Small intestine (tissue), 7 donors: ENCODE data around the gene PBRM1. TPM values are rescaled to one million over a fixed set of nuclear protein-coding genes. Genes with fewer than 3 reads are reported as not detected.

ENCODE experiments used
- DNase-seq, 2 donors: peaks; one replicate each; pipeline versions ENCODE4 v3.0.0 to v3.0.0-alpha.2; 2013
- FAIRE-seq: peaks from 2 replicates; lab custom pipeline; 2012; peaks lifted over from hg19 to GRCh38; lab: Jason Lieb, UNC
- H3K27ac ChIP-seq, 3 donors: one replicate each; pipeline ENCODE4 v1.5.1; 2013; ENCODE audit warnings: low read length in 2 of 3, mild to moderate bottlenecking in 2 of 3, control low read depth in 1 of 3, inconsistent platforms in 1 of 3, low read depth in 1 of 3, moderate library complexity in 1 of 3
- H3K27me3 ChIP-seq, 3 donors: one replicate each; pipeline ENCODE4 v1.6.1; 2013; ENCODE audit warnings: low read length in 3 of 3, inconsistent platforms in 1 of 3; ENCODE audit not compliant: control insufficient read depth in 3 of 3, insufficient read depth in 3 of 3
- H3K36me3 ChIP-seq, 3 donors: one replicate each; pipeline ENCODE4 v1.6.1; 2013; ENCODE audit warnings: low read length in 3 of 3, inconsistent platforms in 1 of 3, low read depth in 1 of 3, mild to moderate bottlenecking in 1 of 3, moderate library complexity in 1 of 3; ENCODE audit not compliant: control insufficient read depth in 3 of 3, insufficient read depth in 2 of 3
- H3K4me1 ChIP-seq, 3 donors: one replicate each; pipeline ENCODE4 v1.6.1; 2013; ENCODE audit warnings: low read length in 2 of 3, inconsistent platforms in 1 of 3, low read depth in 1 of 3, mild to moderate bottlenecking in 1 of 3, moderate library complexity in 1 of 3; ENCODE audit not compliant: control insufficient read depth in 3 of 3, insufficient read depth in 2 of 3
- H3K4me3 ChIP-seq, 3 donors: one replicate each; pipeline ENCODE4 v1.5.1; 2013; ENCODE audit warnings: low read length in 3 of 3, control low read depth in 1 of 3, inconsistent platforms in 1 of 3, low read depth in 1 of 3, mild to moderate bottlenecking in 1 of 3, moderate library complexity in 1 of 3
- H3K9me3 ChIP-seq, 2 donors: one replicate each; pipeline ENCODE4 v1.6.1; 2013; ENCODE audit warnings: low read depth in 1 of 2, low read length in 1 of 2; ENCODE audit not compliant: control insufficient read depth in 2 of 2, insufficient read depth in 1 of 2
- WGBS, 3 donors: extraction: QIAGEN DNeasy Blood & Tissue Kit; methylation state at CpG; one replicate each; pipeline ENCODE4 v1.1.7; 2013; 5-methylcytosine and 5-hydroxymethylcytosine counted together
- polyA plus RNA-seq, 4 donors: library from polyadenylated mRNA; stranded (reverse) in 3 of 4; unstranded in 1 of 4; fragments of 200-250 nt in 3 of 4; fragments of 120-200 nt in 1 of 4; gene quantifications; one replicate each; pipeline versions ENCODE4 v1.2.1 to v1.2.3, GENCODE V29; 2013
- donor health status: healthy with polysubstance abuse.
- donor health status: control.
- donor health status: control.
- donor health status: Bipolar disorder and iron deficiency.
- donor health status: healthy.

The PBRM1 gene
- polyA plus RNA-seq, 4 donors: 6.7 to 36.2 (median 12.3) TPM

GRCh38 chr3:52696830-52697631 is 11.3 kb upstream of the PBRM1 start:
- Histone ChIP-seq H3K4me3 (no peak overlapping the region), H3K36me3 (peaks cover 15 to 20% (median 18%) of the 10 kb centered on the region in 3 donors), H3K4me1 (no peaks in the 10 kb centered on the region), H3K27me3 (no peaks in the 10 kb centered on the region), H3K9me3 (no peaks in the 10 kb centered on the region), H3K27ac (peak overlapping the region in 1 of 3 donors; percentile 33)
- DNase-seq (no peak), FAIRE-seq (no peak)
- WGBS, 3 donors: 79 to 92% (median 82%) methylated on average over 2 of the region's 2 CpGs

- peaks cover 18 to 26% (median 19%) of the 10 kb centered on the region in 3 donors for H3K36me3 ChIP-seq
These were observed 10.3 kb upstream of the PBRM1 start for GRCh38 chr3:52695798-52696671.

GRCh38 chr3:52694528-52695189 is 8.9 kb upstream of the PBRM1 start:
- H3K27me3 ChIP-seq: no peaks in the 10 kb centered on the region
- H3K27ac ChIP-seq: no peak overlapping the region
- peaks cover 19 to 31% (median 25%) of the 10 kb centered on the region in 3 donors for H3K36me3 ChIP-seq
- DNase-seq (no peak), FAIRE-seq (no peak)
- H3K4me1 ChIP-seq: no peaks in the 10 kb centered on the region
- no peak overlapping the region for H3K4me3 ChIP-seq
- 74 to 89% (median 78%) methylated on average over 7 of the region's 7 CpGs for WGBS, 3 donors
- no peaks in the 10 kb centered on the region for H3K9me3 ChIP-seq

More at GRCh38 chr3:52695798-52696671, 10.3 kb upstream of the PBRM1 start:
- FAIRE-seq: no peak
- Histone ChIP-seq H3K27me3 (no peaks in the 10 kb centered on the region), H3K27ac (no peak overlapping the region), H3K4me1 (no peaks in the 10 kb centered on the region), H3K4me3 (no peak overlapping the region), H3K9me3 (no peaks in the 10 kb centered on the region)
- no peak for DNase-seq
- 80 to 87% (median 82%) methylated on average over 4 of the region's 4 CpGs for WGBS, 3 donors

GRCh38 chr3:52693071-52693470 is 7.4 kb upstream of the PBRM1 start:
- Histone ChIP-seq H3K4me3 (no peak overlapping the region), H3K9me3 (no peaks in the 10 kb centered on the region), H3K4me1 (no peaks in the 10 kb centered on the region), H3K27ac (no peak overlapping the region), H3K27me3 (no peaks in the 10 kb centered on the region), H3K36me3 (peaks cover 25 to 41% (median 30%) of the 10 kb centered on the region in 3 donors)
- FAIRE-seq (no peak), DNase-seq (no peak)

- 96 to 97% (median 96%) methylated on average over 2 of the region's 2 CpGs for WGBS, 3 donors
- no peak for DNase-seq
These were observed 4.8 kb upstream of the PBRM1 start for GRCh38 chr3:52690560-52690959.

GRCh38 chr3:52689151-52689550 is 3.4 kb upstream of the PBRM1 start:
- no peaks in the 10 kb centered on the region for H3K27me3 ChIP-seq
- FAIRE-seq (no peak), DNase-seq (no peak)
- WGBS, 3 donors: 71 to 76% (median 74%) methylated on average over 3 of the region's 3 CpGs
- peaks cover 0 to 9% (median 2%) of the 10 kb centered on the region in 3 donors for H3K4me1 ChIP-seq
- H3K9me3 ChIP-seq: no peaks in the 10 kb centered on the region
- H3K27ac ChIP-seq: no peak overlapping the region
- peaks cover 15 to 42% (median 30%) of the 10 kb centered on the region in 3 donors for H3K36me3 ChIP-seq
- H3K4me3 ChIP-seq: no peak overlapping the region

More at GRCh38 chr3:52690560-52690959, 4.8 kb upstream of the PBRM1 start:
- no peaks in the 10 kb centered on the region for H3K9me3 ChIP-seq
- H3K27ac ChIP-seq: no peak overlapping the region
- H3K27me3 ChIP-seq: no peaks in the 10 kb centered on the region
- no peak overlapping the region for H3K4me3 ChIP-seq
- peaks cover 0 to 5% (median 2%) of the 10 kb centered on the region in 3 donors for H3K4me1 ChIP-seq
- FAIRE-seq: no peak
- peaks cover 15 to 42% (median 34%) of the 10 kb centered on the region in 3 donors for H3K36me3 ChIP-seq

- Histone ChIP-seq H3K4me3 (no peak overlapping the region), H3K9me3 (no peaks in the 10 kb centered on the region), H3K4me1 (peaks cover 0 to 12% (median 2%) of the 10 kb centered on the region in 3 donors), H3K36me3 (peaks cover 13 to 36% (median 25%) of the 10 kb centered on the region in 3 donors), H3K27ac (no peak overlapping the region), H3K27me3 (no peaks in the 10 kb centered on the region)
- no peak for FAIRE-seq
- DNase-seq: no peak
- 56 to 73% (median 61%) methylated on average over 6 of the region's 6 CpGs for WGBS, 3 donors
These were observed 2.6 kb upstream of the PBRM1 start for GRCh38 chr3:52688266-52688665.

- peaks cover 11 to 25% (median 13%) of the 10 kb centered on the region in 3 donors for H3K36me3 ChIP-seq
- FAIRE-seq (no peak), DNase-seq (peak in 1 of 2 donors; percentile 84)
- peaks cover 2 to 30% (median 2%) of the 10 kb centered on the region in 3 donors for H3K4me1 ChIP-seq
- 0 to 1% (median 0%) methylated on average over 14 to 41 of the region's 41 CpGs for WGBS, 3 donors
- no peaks in the 10 kb centered on the region for H3K9me3 ChIP-seq
- peak overlapping the region; percentile 88 to 99 (median 98) for H3K27ac ChIP-seq
- peak overlapping the region; percentile 60 to 87 (median 66) for H3K4me3 ChIP-seq
- H3K27me3 ChIP-seq: no peaks in the 10 kb centered on the region
These were observed 416 bp downstream of the PBRM1 start for GRCh38 chr3:52685285-52685708.
